ENCODE results near the gene FANCB.

GRCh38 chrX:14922437-14922836, 49.6 kb upstream of the FANCB start:
- TF ChIP-seq, protein P1, sequence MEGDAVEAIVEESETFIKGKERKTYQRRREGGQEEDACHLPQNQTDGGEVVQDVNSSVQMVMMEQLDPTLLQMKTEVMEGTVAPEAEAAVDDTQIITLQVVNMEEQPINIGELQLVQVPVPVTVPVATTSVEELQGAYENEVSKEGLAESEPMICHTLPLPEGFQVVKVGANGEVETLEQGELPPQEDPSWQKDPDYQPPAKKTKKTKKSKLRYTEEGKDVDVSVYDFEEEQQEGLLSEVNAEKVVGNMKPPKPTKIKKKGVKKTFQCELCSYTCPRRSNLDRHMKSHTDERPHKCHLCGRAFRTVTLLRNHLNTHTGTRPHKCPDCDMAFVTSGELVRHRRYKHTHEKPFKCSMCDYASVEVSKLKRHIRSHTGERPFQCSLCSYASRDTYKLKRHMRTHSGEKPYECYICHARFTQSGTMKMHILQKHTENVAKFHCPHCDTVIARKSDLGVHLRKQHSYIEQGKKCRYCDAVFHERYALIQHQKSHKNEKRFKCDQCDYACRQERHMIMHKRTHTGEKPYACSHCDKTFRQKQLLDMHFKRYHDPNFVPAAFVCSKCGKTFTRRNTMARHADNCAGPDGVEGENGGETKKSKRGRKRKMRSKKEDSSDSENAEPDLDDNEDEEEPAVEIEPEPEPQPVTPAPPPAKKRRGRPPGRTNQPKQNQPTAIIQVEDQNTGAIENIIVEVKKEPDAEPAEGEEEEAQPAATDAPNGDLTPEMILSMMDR (conservative IDR thresholded peaks at IDR 0.05 in 1 of 2, IDR thresholded peaks at IDR 0.05 in 1 of 2; ENCODE audit: low read depth in 1 of 2, low read length in 2 of 2) = no peak
- TF ChIP-seq EZH2 (IDR thresholded peaks at IDR 0.05; ENCODE audit: low read length, missing control alignments) = no peak
